Loucy (cell line): ENCODE measurements around the gene KIAA0930.

Experiments
- H2AFZ ChIP-seq: fragments of 200-600 bp; sonication (generic); 2 replicates; pipeline ENCODE4 v1.6.0; 2016; ENCODE audit warnings: antibody characterized with exemption, mild to moderate bottlenecking, low read length, moderate library complexity
- H3F3A ChIP-seq: fragments of 200-600 bp; 2 replicates; pipeline ENCODE4 v1.6.0; 2016; ENCODE audit warnings: antibody characterized with exemption, low read depth, mild to moderate bottlenecking
- H3K27me3 ChIP-seq: fragments of 200-600 bp; sonication (generic); 2 replicates; pipeline ENCODE4 v1.6.1; 2014; ENCODE audit warnings: low read length, mild to moderate bottlenecking; ENCODE audit not compliant: insufficient read depth, poor library complexity, severe bottlenecking
- H3K36me3 ChIP-seq: fragments of 200-600 bp; sonication (generic); 2 replicates; pipeline ENCODE4 v1.6.1; 2016; ENCODE audit warnings: low read length; ENCODE audit not compliant: insufficient read depth
- H3K4me1 ChIP-seq: fragments of 200-600 bp; sonication (generic); 2 replicates; pipeline ENCODE4 v1.5.1; 2014; ENCODE audit warnings: low read length, mild to moderate bottlenecking; ENCODE audit not compliant: insufficient read depth, poor library complexity, severe bottlenecking
- H3K4me2 ChIP-seq: fragments of 200-600 bp; sonication (generic); 2 replicates; pipeline ENCODE4 v1.6.0; 2014; ENCODE audit warnings: antibody characterized with exemption, low read length, low read depth, mild to moderate bottlenecking; ENCODE audit not compliant: poor library complexity, severe bottlenecking
- H3K4me3 ChIP-seq: fragments of 200-600 bp; sonication (generic); 2 replicates; pipeline ENCODE4 v1.5.1; 2014; ENCODE audit warnings: low read length, mild to moderate bottlenecking, mixed read lengths; ENCODE audit not compliant: poor library complexity, severe bottlenecking
- H3K79me2 ChIP-seq: fragments of 200-600 bp; sonication (generic); 2 replicates; pipeline ENCODE4 v1.6.1; 2014; ENCODE audit warnings: low read length; ENCODE audit not compliant: insufficient read depth
- H3K9ac ChIP-seq: fragments of 200-600 bp; sonication (generic); 2 replicates; pipeline ENCODE4 v1.6.0; 2014; ENCODE audit warnings: mild to moderate bottlenecking, low read depth, low read length, moderate library complexity; ENCODE audit not compliant: poor library complexity, severe bottlenecking
- H3K9me2 ChIP-seq: fragments of 200-600 bp; sonication (generic); replicated peaks from 2 replicates; pipeline ENCODE4 v1.6.1; 2016; ENCODE audit warnings: low read depth, low read length, mixed read lengths
- H3K9me3 ChIP-seq: fragments of 200-600 bp; sonication (generic); 2 replicates; pipeline ENCODE4 v1.6.1; 2014; ENCODE audit warnings: mild to moderate bottlenecking, antibody characterized with exemption, low read length, low read depth; ENCODE audit not compliant: insufficient read depth
- H4K20me1 ChIP-seq: fragments of 200-600 bp; sonication (generic); 2 replicates; pipeline ENCODE4 v1.6.0; 2014; ENCODE audit warnings: antibody characterized with exemption, low read length, mild to moderate bottlenecking; ENCODE audit not compliant: insufficient read depth, poor library complexity, severe bottlenecking
- EZH2phosphoT487 ChIP-seq: fragments of 200-600 bp; IDR thresholded peaks from 2 replicates; pipeline ENCODE4 v1.6.1; 2018; ENCODE audit warnings: antibody characterized with exemption, mild to moderate bottlenecking, moderate library complexity, borderline replicate concordance
- TF ChIP-seq, protein P1 (sequence below): fragments of 200-600 bp; sonication (generic); conservative IDR thresholded peaks from 2 replicates; pipeline ENCODE4 v1.5.1; 2014; ENCODE audit warnings: mild to moderate bottlenecking, antibody characterized with exemption, low read length

KIAA0930 gene

DNA sequence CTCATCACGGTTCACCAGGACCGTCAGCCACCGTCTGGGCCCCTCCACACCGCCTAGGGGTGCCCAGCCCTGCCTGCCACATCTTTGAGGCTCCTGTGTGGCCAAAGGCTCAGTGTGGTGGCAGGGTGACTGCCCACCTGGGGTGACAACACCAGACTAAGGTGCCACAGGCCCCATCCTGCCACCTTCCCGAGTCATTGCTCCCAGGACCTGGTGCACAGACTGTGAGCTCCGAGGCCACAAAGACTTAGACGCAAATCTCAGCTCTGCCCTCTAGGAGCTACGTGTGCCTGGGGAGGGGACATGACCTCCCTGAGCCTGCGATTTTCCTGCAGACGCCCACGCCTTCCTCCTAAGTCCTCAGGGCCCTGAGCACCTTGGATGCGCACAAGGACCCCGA lies 36.5 kb downstream of the KIAA0930 start:
- no peak overlapping the region for H3K4me3 ChIP-seq
- H3K9me3 ChIP-seq = no peaks in the 10 kb centered on the region
- H3K9ac ChIP-seq = no peak overlapping the region
- no peak for TF ChIP-seq EZH2phosphoT487
- TF ChIP-seq, protein P1, sequence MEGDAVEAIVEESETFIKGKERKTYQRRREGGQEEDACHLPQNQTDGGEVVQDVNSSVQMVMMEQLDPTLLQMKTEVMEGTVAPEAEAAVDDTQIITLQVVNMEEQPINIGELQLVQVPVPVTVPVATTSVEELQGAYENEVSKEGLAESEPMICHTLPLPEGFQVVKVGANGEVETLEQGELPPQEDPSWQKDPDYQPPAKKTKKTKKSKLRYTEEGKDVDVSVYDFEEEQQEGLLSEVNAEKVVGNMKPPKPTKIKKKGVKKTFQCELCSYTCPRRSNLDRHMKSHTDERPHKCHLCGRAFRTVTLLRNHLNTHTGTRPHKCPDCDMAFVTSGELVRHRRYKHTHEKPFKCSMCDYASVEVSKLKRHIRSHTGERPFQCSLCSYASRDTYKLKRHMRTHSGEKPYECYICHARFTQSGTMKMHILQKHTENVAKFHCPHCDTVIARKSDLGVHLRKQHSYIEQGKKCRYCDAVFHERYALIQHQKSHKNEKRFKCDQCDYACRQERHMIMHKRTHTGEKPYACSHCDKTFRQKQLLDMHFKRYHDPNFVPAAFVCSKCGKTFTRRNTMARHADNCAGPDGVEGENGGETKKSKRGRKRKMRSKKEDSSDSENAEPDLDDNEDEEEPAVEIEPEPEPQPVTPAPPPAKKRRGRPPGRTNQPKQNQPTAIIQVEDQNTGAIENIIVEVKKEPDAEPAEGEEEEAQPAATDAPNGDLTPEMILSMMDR = no peak
- H3K27me3 ChIP-seq = no peaks in the 10 kb centered on the region
- H2AFZ ChIP-seq = no peak overlapping the region
- no peaks in the 10 kb centered on the region for H3F3A ChIP-seq
- no peaks in the 10 kb centered on the region for H3K4me1 ChIP-seq
- H3K36me3 ChIP-seq = no peaks in the 10 kb centered on the region
- no peaks in the 10 kb centered on the region for H3K9me2 ChIP-seq
- H3K79me2 ChIP-seq = no peaks in the 10 kb centered on the region
- no peak overlapping the region for H3K4me2 ChIP-seq
- no peaks in the 10 kb centered on the region for H4K20me1 ChIP-seq

DNA sequence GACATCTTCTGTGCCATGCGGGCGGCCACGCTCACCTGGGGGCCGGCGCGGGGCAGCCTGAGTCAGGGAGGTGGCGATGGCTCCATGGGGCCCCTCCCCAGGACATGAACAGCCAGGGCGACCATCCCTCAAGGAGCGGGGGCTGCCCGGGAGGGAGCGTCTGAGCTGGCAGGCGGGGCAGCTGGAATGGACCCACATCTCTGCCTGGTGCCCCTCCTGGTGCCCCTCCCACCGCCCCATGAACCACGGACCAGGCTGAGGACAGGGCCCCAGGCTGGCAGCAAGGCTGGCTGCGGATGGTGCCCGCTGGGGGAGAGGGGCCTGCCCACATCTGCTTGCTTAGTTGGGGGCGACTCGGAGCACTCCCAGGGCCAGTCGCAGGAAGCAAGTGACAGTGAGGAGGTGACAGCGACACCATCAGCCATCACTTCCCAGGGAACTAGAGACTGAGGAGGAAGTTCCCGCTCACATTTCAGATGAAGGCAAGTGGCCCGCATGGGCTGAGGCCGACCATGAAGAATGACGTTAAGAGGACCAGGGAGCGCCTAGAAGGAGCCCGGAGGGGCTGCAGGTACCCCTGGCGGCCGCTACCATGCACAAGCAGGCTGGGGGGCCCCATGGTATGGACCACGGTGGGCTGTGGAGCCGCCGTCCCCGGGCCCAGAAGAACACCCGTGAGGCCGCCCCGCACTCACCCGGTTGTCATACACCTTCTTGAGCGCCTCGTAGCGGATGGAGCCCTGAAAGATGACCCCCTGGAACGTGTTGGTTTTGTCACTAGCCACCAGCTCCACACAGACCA lies 37.3 kb downstream of the KIAA0930 start:
- no peaks in the 10 kb centered on the region for H3K36me3 ChIP-seq
- H3K27me3 ChIP-seq = no peaks in the 10 kb centered on the region
- no peak overlapping the region for H3K4me2 ChIP-seq
- H3K9me2 ChIP-seq = no peaks in the 10 kb centered on the region
- H3K9me3 ChIP-seq = no peaks in the 10 kb centered on the region
- no peak overlapping the region for H2AFZ ChIP-seq
- H4K20me1 ChIP-seq = no peaks in the 10 kb centered on the region
- no peak overlapping the region for H3K4me3 ChIP-seq
- H3F3A ChIP-seq = no peaks in the 10 kb centered on the region
- no peaks in the 10 kb centered on the region for H3K4me1 ChIP-seq
- H3K79me2 ChIP-seq = no peaks in the 10 kb centered on the region
- no peak overlapping the region for H3K9ac ChIP-seq
- TF ChIP-seq EZH2phosphoT487 = no peak
- TF ChIP-seq, protein P1 = no peak

DNA sequence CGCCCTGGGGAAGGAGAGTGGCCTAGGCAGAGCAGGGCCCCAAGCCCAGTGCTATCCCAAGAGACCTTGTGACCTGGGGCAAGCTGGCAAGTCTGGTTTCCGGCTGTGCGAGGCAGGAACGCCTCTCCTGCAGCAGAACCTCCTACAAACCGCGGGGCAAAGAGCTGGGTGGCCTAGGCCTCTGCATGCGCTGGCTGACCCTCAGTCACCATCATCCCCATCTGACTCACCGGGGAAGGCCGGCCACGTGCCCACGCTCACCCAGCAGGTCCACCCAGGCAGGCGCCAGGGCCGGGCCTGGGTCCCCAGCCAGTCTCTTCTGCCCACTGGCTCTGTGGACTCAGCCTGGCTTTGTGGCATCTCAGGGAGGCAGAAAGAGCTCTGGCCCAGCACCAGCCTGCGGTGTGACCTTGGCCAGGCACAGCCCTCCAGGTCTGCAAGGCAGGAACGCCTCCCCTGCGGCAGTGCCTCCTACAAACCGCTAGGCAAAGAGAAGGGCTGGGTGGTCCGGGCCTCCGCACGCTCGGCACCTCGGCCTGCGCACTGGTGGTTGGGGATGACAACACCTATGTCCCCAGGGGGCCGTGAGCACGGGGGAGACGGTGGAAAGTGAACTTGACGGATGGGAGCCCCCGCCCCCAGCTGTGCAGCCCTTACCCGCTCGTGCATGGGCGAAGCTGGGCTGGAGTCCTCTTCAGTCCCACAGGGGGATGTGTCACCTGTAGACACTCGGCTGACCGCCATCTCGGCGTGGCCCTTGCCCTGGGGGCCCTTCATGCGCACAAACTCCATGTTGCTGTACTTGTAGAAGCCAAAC lies 38.2 kb downstream of the KIAA0930 start:
- Histone ChIP-seq H3K36me3 (no peaks in the 10 kb centered on the region), H3K9me2 (no peaks in the 10 kb centered on the region), H3K27me3 (no peaks in the 10 kb centered on the region), H3K9me3 (no peaks in the 10 kb centered on the region), H3K4me2 (no peak overlapping the region), H3F3A (no peaks in the 10 kb centered on the region), H3K4me1 (no peaks in the 10 kb centered on the region), H3K4me3 (no peak overlapping the region), H3K79me2 (no peaks in the 10 kb centered on the region), H3K9ac (no peak overlapping the region), H4K20me1 (no peaks in the 10 kb centered on the region), H2AFZ (no peak overlapping the region)
- no peak for TF ChIP-seq EZH2phosphoT487
- TF ChIP-seq, protein P1 = no peak
